Activated CD4-positive, alpha-beta T cell treated with anti-CD3 and anti-CD28 coated beads for 36 hours (primary cell): ENCODE measurements around the gene RPS29. TPM values are rescaled to one million over a fixed set of nuclear protein-coding genes. Genes with fewer than 3 reads are reported as not detected.

Experiments used
- ATAC-seq: fragments of 200-7000 bp; cut with Tn5 transposase; one replicate; pipeline ENCODE4 v1.10.0; 2021; ENCODE audit warnings: mild to moderate bottlenecking, moderate library complexity
- CTCF ChIA-PET: fragments of 350-600 bp; sonication (Branson Sonifier 250); formaldehyde crosslinking; loops from one replicate; lab custom pipeline; 2021; ENCODE audit warnings: antibody characterized with exemption; lab: Charles Lee
- POLR2A ChIA-PET: fragments of 350-600 bp; sonication (Branson Sonifier 250); formaldehyde crosslinking; loops from one replicate; lab custom pipeline; 2021; ENCODE audit warnings: antibody characterized with exemption, inconsistent platforms; lab: Charles Lee
- DNase-seq: peaks from one replicate; pipeline ENCODE4 v3.0.0-alpha.2; 2020
- H3K27ac Mint-ChIP-seq: one replicate; pipeline ENCODE4 v1.8.0; 2021; ENCODE audit warnings: mixed read lengths
- H3K27me3 Mint-ChIP-seq: one replicate; pipeline ENCODE4 v1.8.0; 2021; ENCODE audit warnings: mixed read lengths
- H3K36me3 Mint-ChIP-seq: one replicate; pipeline ENCODE4 v1.8.0; 2021; ENCODE audit warnings: low read depth, mixed read lengths
- H3K4me1 Mint-ChIP-seq: one replicate; pipeline ENCODE4 v1.8.0; 2021; ENCODE audit warnings: mixed read lengths
- H3K4me3 Mint-ChIP-seq: one replicate; pipeline ENCODE4 v1.8.0; 2021; ENCODE audit warnings: mild to moderate bottlenecking, moderate library complexity, mixed read lengths
- H3K9me3 Mint-ChIP-seq: one replicate; pipeline ENCODE4 v1.8.0; 2021; ENCODE audit warnings: low read depth, mixed read lengths
- intact Hi-C, 2 experiments: fragments of 100-400 bp; cut with DNase I in 1 of 2; cut with micrococcal nuclease in 1 of 2; formaldehyde crosslinking; loops; one replicate each; pipeline versions ENCODE4 v1.14.2 to v1.15.1; 2022 to 2024; cut with DNase I, micrococcal nuclease
- total RNA-seq, 2 experiments: library from RNA; stranded (reverse); gene quantifications; one replicate each; pipeline ENCODE4 v1.2.3, GENCODE V29; 2021

Gene RPS29
- total RNA-seq, 2 experiments from 2014 or later: 481 to 1,987 TPM

DNA sequence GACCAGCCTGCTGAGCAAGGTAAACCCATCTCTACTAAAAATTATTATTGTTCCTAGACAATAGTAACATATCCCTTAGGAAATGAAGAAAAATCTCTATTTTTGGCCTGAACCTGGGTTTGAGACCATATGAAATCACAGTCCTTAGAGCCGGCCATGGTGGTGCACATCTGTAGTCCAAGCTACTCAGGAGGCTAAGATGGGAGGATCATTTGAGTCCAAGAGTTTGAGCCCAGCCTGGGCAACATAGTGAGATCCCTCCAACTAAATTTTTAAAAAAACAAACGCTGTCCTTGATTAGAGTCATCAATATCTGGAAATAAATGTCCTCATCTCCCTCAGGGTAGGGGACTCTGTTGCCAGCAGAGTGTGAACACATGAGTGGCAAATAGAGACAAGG, 34.6 kb downstream of the RPS29 start:
- Mint-ChIP-seq H3K4me1 (no peaks in the 10 kb centered on the region), H3K36me3 (no peaks in the 10 kb centered on the region), H3K27me3 (no peaks in the 10 kb centered on the region), H3K27ac (no peak overlapping the region), H3K9me3 (no peaks in the 10 kb centered on the region), H3K4me3 (no peak overlapping the region)
- ChIA-PET CTCF (interaction anchor here (1.0 kb wide), 1 partner anchor 89 kb away, joined by 3 read pairs; no protein-coding TSS in a partner anchor), POLR2A (no interaction called here)
- no peak for DNase-seq
- ATAC-seq: no peak
- intact Hi-C loops: no loop called here

DNA sequence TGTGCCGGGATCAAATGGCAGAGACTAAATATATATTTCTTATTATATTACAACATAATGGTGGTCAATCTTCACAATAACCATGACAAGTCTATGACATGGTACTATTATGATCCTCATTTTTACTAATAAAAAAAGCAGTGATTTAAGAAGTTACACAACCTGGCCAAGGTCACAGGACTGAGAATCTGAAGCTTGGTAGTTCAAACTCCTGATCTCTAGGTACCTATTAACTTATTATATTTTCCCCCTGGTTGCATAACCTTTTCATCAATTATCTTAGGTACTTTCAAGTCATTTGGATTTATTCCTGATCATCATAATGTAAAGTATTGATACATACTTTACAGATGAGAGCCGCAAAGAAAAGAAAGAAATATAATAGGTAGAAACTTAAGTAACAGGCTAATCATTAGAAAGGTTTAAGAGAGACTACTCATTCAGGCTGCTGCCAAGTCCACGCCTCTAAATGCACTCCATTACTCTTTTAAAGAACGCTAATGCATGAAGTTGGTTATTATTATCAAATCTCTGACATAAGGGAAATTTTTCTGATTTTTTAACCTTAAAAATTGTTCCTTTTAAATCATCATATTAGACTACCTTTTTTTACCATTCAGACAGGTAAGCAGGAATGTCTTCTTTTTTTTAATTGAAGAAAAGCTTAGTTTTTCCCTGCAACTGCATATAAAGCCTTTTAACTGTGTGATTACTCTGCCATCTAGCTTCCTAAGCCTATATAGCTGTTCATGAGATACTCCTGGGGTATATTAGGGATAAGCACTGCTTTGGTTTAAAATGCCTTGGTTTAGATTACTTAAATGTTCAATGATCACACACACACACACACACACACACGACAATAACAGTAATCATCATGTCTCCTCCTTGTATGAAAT, 35.6 kb downstream of the RPS29 start:
- H3K27me3 Mint-ChIP-seq: no peaks in the 10 kb centered on the region
- no peak for DNase-seq
- no peak for ATAC-seq
- CTCF ChIA-PET: interaction anchor here (0.6 to 1.1 kb wide), 3 partner anchors 52 to 786 kb away, joined by 3 read pairs; no protein-coding TSS in a partner anchor
- H3K27ac Mint-ChIP-seq: no peak overlapping the region
- intact Hi-C loops: no loop called here
- H3K9me3 Mint-ChIP-seq: no peaks in the 10 kb centered on the region
- no peaks in the 10 kb centered on the region for H3K4me1 Mint-ChIP-seq
- POLR2A ChIA-PET: no interaction called here
- H3K4me3 Mint-ChIP-seq: no peak overlapping the region
- no peaks in the 10 kb centered on the region for H3K36me3 Mint-ChIP-seq

DNA sequence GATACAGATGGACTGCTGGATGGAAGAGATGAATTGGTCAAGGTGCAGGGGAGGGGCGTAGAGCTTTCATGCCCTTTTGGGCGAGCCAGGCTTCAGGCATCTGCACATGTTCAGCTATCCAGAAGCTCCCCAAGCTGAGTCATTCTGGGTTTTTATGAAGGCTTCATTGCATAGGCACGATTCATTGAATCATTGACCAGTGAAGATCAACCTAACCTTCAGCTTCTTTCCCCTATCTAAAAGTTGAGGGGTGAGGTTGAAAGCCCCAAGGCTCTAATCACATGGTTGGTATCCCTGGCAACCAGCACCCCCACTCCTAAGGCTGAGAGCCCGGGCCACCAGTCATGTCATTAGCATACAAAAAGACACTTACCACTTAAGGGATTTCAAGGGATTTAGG, 36.3 kb downstream of the RPS29 start:
- Mint-ChIP-seq H3K9me3 (no peaks in the 10 kb centered on the region), H3K4me1 (no peaks in the 10 kb centered on the region), H3K4me3 (no peak overlapping the region), H3K36me3 (no peaks in the 10 kb centered on the region), H3K27ac (no peak overlapping the region), H3K27me3 (no peaks in the 10 kb centered on the region)
- DNase-seq (no peak), ATAC-seq (no peak)
- POLR2A ChIA-PET: no interaction called here
- CTCF ChIA-PET: interaction anchor here (0.9 kb wide), 1 partner anchor 51 kb away, joined by 3 read pairs; no protein-coding TSS in a partner anchor
- intact Hi-C loops: no loop called here

DNA sequence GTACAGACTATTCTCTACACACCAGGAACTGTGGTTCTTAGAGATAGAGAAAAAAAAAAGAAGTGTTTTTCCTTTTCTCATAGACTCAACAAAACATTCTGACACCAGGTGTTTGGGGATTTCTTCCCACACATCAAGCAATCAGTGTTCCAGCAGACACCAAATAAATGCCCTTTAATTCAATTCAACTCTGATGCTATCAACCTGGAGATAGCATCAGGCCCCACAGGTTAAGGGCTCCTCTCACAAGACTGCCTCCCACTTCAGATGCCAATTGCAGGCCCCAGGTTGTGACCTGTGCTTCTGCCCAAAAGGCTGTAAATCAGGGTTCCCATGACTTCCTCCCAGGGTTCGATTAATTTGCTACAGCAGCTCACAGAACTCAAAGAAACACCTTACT, 36.7 kb downstream of the RPS29 start:
- DNase-seq (no peak), ATAC-seq (no peak)
- no peaks in the 10 kb centered on the region for H3K27me3 Mint-ChIP-seq
- intact Hi-C loops: no loop called here
- H3K27ac Mint-ChIP-seq: no peak overlapping the region
- H3K9me3 Mint-ChIP-seq: no peaks in the 10 kb centered on the region
- ChIA-PET POLR2A (no interaction called here), CTCF (no interaction called here)
- H3K36me3 Mint-ChIP-seq: no peaks in the 10 kb centered on the region
- no peak overlapping the region for H3K4me3 Mint-ChIP-seq
- H3K4me1 Mint-ChIP-seq: no peaks in the 10 kb centered on the region

DNA sequence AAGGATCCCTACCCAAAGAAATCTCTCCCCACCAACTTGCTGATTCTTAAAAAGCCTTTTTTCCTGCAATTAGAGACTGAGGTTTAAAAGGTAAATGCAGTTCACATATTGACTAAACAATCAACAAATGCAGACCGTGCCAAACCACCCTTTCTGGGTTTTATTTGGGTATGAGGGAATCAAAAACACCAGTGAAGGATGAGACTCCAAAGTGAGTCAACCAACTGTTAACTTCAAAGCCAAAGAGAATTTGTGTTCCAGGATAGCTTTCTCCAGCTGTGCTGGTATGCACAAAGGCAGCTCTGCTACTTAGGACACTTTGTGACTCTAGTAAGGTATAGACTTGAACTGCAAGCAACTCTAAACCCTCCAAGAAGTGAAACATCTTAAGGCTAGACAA, 39.4 kb downstream of the RPS29 start:
- CTCF ChIA-PET: interaction anchor here (1.4 kb wide), 1 partner anchor 87 kb away, joined by 3 read pairs; no protein-coding TSS in a partner anchor
- no peak overlapping the region for H3K4me3 Mint-ChIP-seq
- intact Hi-C loops: no loop called here
- POLR2A ChIA-PET: no interaction called here
- no peaks in the 10 kb centered on the region for H3K4me1 Mint-ChIP-seq
- H3K27me3 Mint-ChIP-seq: peaks cover 3% of the 10 kb centered on the region
- no peaks in the 10 kb centered on the region for H3K9me3 Mint-ChIP-seq
- DNase-seq (no peak), ATAC-seq (no peak)
- no peaks in the 10 kb centered on the region for H3K36me3 Mint-ChIP-seq
- no peak overlapping the region for H3K27ac Mint-ChIP-seq

DNA sequence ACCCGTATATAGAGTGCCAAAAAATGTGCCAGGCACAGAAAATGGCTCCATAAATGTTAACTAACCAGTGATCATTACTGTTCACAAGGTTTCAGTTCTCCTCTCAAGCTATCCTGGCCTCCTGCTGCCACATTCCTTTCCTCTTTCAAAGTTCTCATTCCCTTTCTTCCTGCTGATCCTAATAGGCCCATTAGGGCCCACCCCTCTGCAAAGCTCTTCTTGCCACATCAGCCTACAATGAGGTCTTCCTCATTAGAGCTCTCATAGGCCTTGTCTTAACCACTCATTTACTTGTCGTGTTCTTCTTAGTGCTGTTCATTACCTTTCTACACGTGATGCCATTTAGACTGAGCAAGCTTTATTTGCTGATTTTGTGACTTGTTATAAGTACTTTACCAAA, 40.5 kb downstream of the RPS29 start:
- no peaks in the 10 kb centered on the region for H3K36me3 Mint-ChIP-seq
- no peak overlapping the region for H3K4me3 Mint-ChIP-seq
- peaks cover 4% of the 10 kb centered on the region for H3K9me3 Mint-ChIP-seq
- no peak overlapping the region for H3K27ac Mint-ChIP-seq
- no peaks in the 10 kb centered on the region for H3K4me1 Mint-ChIP-seq
- ChIA-PET POLR2A (no interaction called here), CTCF (interaction anchor here (1.2 to 1.4 kb wide), 2 partner anchors 86 to 240 kb away, joined by 3 to 4 read pairs; no protein-coding TSS in a partner anchor)
- DNase-seq (no peak), ATAC-seq (no peak)
- intact Hi-C loops: no loop called here
- peaks cover 3% of the 10 kb centered on the region for H3K27me3 Mint-ChIP-seq

DNA sequence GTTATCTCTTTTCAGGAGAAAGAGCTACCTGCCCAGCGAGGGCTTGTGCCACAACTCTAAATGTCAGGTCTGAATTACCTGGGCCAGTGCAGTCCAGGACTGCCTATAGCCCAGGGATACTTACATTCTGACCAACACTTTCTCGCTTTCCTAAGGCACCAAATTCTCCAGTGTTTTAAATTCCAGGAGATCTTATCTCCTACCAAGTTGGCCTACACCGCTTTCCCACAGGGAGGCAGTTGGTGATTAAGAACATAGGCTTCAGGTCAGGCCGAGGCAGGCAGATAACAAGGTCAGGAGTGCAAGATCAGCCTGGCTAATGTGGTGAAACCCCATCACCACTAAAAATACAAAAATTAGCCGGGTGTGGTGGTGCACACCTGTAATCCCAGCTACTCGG, 41.1 kb downstream of the RPS29 start:
- Mint-ChIP-seq H3K27ac (no peak overlapping the region), H3K36me3 (no peaks in the 10 kb centered on the region), H3K4me3 (no peak overlapping the region), H3K27me3 (peaks cover 3% of the 10 kb centered on the region), H3K9me3 (peaks cover 4% of the 10 kb centered on the region), H3K4me1 (no peaks in the 10 kb centered on the region)
- intact Hi-C loops: no loop called here
- ChIA-PET CTCF (interaction anchor here (1.2 to 1.5 kb wide), 2 partner anchors 83 to 239 kb away, joined by 4 read pairs; no protein-coding TSS in a partner anchor), POLR2A (no interaction called here)
- ATAC-seq (no peak), DNase-seq (no peak)

DNA sequence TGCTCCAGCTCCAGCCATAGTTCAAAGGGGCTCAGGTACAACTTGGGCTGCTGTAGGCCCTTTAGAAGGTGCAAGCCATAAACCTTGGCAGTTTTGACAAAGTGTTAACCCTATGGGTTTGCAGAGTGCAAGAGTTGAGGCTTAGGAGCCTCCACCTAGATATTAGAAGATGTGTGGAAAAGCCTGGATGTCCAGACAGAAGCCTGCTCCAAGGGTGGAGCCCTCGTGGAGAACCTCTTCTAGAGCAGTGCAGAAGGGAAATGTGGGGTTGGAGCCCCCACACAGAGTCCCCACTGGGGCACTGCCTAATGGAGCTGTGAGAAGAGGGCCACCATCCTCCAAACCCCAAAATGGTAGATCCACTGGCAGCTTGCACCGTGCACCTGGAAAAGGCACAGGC, 45.1 kb downstream of the RPS29 start:
- CTCF ChIA-PET: no interaction called here
- DNase-seq: no peak
- Mint-ChIP-seq H3K4me3 (no peak overlapping the region), H3K36me3 (no peaks in the 10 kb centered on the region), H3K27me3 (peaks cover 3% of the 10 kb centered on the region), H3K9me3 (peaks cover 4% of the 10 kb centered on the region), H3K4me1 (no peaks in the 10 kb centered on the region), H3K27ac (no peak overlapping the region)
- ATAC-seq: no peak
- POLR2A ChIA-PET: no interaction called here
- intact Hi-C loops: no loop called here

DNA sequence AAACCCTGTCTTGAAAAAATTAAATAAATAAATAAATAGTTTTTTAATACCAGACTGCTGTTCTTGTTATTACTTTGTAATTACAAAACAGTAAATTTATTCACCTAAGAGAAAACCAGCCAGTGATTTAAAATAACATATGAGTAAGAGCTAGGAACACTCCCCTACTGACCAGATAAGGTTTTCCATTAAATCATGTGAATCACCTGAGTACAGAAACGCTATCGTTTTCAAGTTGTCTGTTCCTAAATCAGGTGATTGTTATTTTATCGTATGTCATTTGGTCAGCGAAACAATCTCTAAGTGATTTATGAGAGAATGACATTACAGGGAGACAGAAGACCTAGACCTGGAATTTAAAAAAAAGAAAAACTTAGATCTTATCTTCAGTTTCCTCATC, 47.3 kb downstream of the RPS29 start:
- Mint-ChIP-seq H3K36me3 (no peaks in the 10 kb centered on the region), H3K9me3 (peaks cover 4% of the 10 kb centered on the region), H3K27ac (no peak overlapping the region), H3K4me1 (no peaks in the 10 kb centered on the region), H3K27me3 (peaks cover 3% of the 10 kb centered on the region), H3K4me3 (no peak overlapping the region)
- intact Hi-C loops: no loop called here
- ATAC-seq (no peak), DNase-seq (no peak)
- ChIA-PET CTCF (interaction anchor here (1.7 kb wide), 1 partner anchor 77 kb away, joined by 4 read pairs; no protein-coding TSS in a partner anchor), POLR2A (interaction anchor here (0.7 kb wide), 1 partner anchor 66 kb away, joined by 4 read pairs; no protein-coding TSS in a partner anchor)

Other genes with a start within 250 kb of the RPS29 start
- gene LRR1, start 12.6 kb upstream of the RPS29 start, total RNA-seq: 10 to 100 TPM; 37.3 to 47.9 TPM
- gene RPL36AL, start 34.2 kb upstream of the RPS29 start, total RNA-seq: 100 to 1,000 TPM; 272 to 309 TPM
- gene MGAT2, start 34.4 kb upstream of the RPS29 start, total RNA-seq: 10 to 100 TPM; 23.8 to 32.2 TPM
- gene DNAAF2, start 48.9 kb upstream of the RPS29 start, total RNA-seq: 1 to 10 TPM; 7.8 to 9.2 TPM
- 10 to 100 TPM; 43.0 to 46.5 TPM for gene POLE2, start 101.8 kb upstream of the RPS29 start, total RNA-seq
- 1 to 10 TPM in 1 of 2 experiments, under 1 TPM in 1; 0.81 to 1.3 TPM for gene KLHDC1, start 106.7 kb upstream of the RPS29 start, total RNA-seq
- 10 to 100 TPM; 16.0 to 22.4 TPM for gene KLHDC2, start 181.8 kb upstream of the RPS29 start, total RNA-seq